ENCODE data around the gene PTPN4. TPM values are rescaled to one million over a fixed set of nuclear protein-coding genes. Genes with fewer than 3 reads are reported as not detected.

The PTPN4 gene
- total and polyA plus RNA-seq, 2 of the 13 experiments (the other 11 are each of a cell fraction or from before 2014, with no cell fraction given): 20.3 to 34.6 TPM

- TF ChIP-seq SETDB1 (CRISPR knock-in tag; IDR thresholded peaks at IDR 0.05; ENCODE audit: borderline replicate concordance) (no peak), ELK4 (CRISPR knock-in tag; IDR thresholded peaks at IDR 0.05; ENCODE audit: borderline replicate concordance) (no peak), AKAP8 (CRISPR knock-in tag; IDR thresholded peaks at IDR 0.05) (no peak), ARNT2 (CRISPR knock-in tag; IDR thresholded peaks at IDR 0.05; ENCODE audit: low read depth) (no peak), ZNF790 (CRISPR knock-in tag; IDR thresholded peaks at IDR 0.05; ENCODE audit: borderline replicate concordance) (no peak), ZNF850 (CRISPR knock-in tag; conservative IDR thresholded peaks at IDR 0.05) (no peak), NCOA5 (CRISPR knock-in tag; IDR thresholded peaks at IDR 0.05) (no peak), ZSCAN30 (CRISPR knock-in tag; IDR thresholded peaks at IDR 0.05) (no peak), THAP7 (CRISPR knock-in tag; IDR thresholded peaks at IDR 0.05) (no peak), ATF7-NPFF (CRISPR knock-in tag; IDR thresholded peaks at IDR 0.05; ENCODE audit: low read depth) (no peak), ZMAT3 (CRISPR knock-in tag; conservative IDR thresholded peaks at IDR 0.05) (no peak), FOXK1 (CRISPR knock-in tag; IDR thresholded peaks at IDR 0.05; ENCODE audit: borderline replicate concordance, low read depth) (0 out of 2 replicates have a peak, but pooled peaks have one; percentile 36), HNF1A (IDR thresholded peaks at IDR 0.05; ENCODE audit: low read depth) (no peak), HNF1A (CRISPR knock-in tag; IDR thresholded peaks at IDR 0.05; ENCODE audit: borderline replicate concordance) (no peak), ZNF441 (CRISPR knock-in tag; IDR thresholded peaks at IDR 0.05; ENCODE audit: borderline replicate concordance) (no peak), SMAD3 (CRISPR knock-in tag; IDR thresholded peaks at IDR 0.05) (peak; percentile 48; the same call in 1 of the 2 replicates), ZNF644 (CRISPR knock-in tag; IDR thresholded peaks at IDR 0.05; ENCODE audit: low read depth) (no peak), CHD4 (IDR thresholded peaks at IDR 0.05; ENCODE audit: borderline replicate concordance, low read length) (no peak), ZNF503 (CRISPR knock-in tag; IDR thresholded peaks at IDR 0.05) (no peak), BCL3 (CRISPR knock-in tag; IDR thresholded peaks at IDR 0.05) (no peak), ZNF724P (CRISPR knock-in tag; IDR thresholded peaks at IDR 0.05; ENCODE audit: borderline replicate concordance) (no peak), TCF7 (IDR thresholded peaks at IDR 0.05; ENCODE audit: low read depth) (no peak)
These were observed 236.4 kb downstream of the PTPN4 start (continued) for GRCh38 chr2:119996148-119996547.

All from HepG2 (cell line).